VCaP (cell line): ENCODE measurements around the gene MMD.
A peak's percentile ranks its signal among the peaks of the same experiment; 100 is the strongest.

Experiments used
- H3K27ac ChIP-seq: fragments of 450-650 bp; 2 replicates; pipeline ENCODE4 v1.5.1; 2017
- CTCF ChIP-seq: fragments of 450-650 bp; conservative IDR thresholded peaks from 2 replicates; pipeline ENCODE4 v1.5.1; 2017; ENCODE audit warnings: mild to moderate bottlenecking, moderate library complexity

Gene MMD

GRCh38 chr17:55433629-55434422 is 12.2 kb upstream of the MMD start:
- peak overlapping the region; percentile 93 for H3K27ac ChIP-seq
- TF ChIP-seq CTCF, result no peak

- TF ChIP-seq CTCF, result no peak
These were observed 11.5 kb upstream of the MMD start for GRCh38 chr17:55433029-55433628.

GRCh38 chr17:55432358-55433028 is 10.9 kb upstream of the MMD start:
- no peak for TF ChIP-seq CTCF
- H3K27ac ChIP-seq, result peak overlapping the region; percentile 93

More at GRCh38 chr17:55433029-55433628, 11.5 kb upstream of the MMD start:
- peak overlapping the region; percentile 93 for H3K27ac ChIP-seq

- peak overlapping the region; percentile 93 for H3K27ac ChIP-seq
These were observed 10.3 kb upstream of the MMD start for GRCh38 chr17:55431914-55432313.

GRCh38 chr17:55430541-55431288 is 9.1 kb upstream of the MMD start:
- peak overlapping the region; percentile 59 for H3K27ac ChIP-seq
- TF ChIP-seq CTCF, result no peak

GRCh38 chr17:55427587-55427882 is 5.9 kb upstream of the MMD start:
- TF ChIP-seq CTCF, result no peak
- H3K27ac ChIP-seq, result no peak overlapping the region

- TF ChIP-seq CTCF, result no peak
- no peak overlapping the region for H3K27ac ChIP-seq
These were observed 5.4 kb upstream of the MMD start for GRCh38 chr17:55426851-55427586.
